Heart left ventricle (tissue), 13 donors: ENCODE data around the gene IQSEC1.

Experiments
- POLR2A ChIP-seq, 2 donors: fragments of 450-650 bp; IDR thresholded peaks; one replicate each; pipeline ENCODE4 v1.6.1; 2017; ENCODE audit warnings: antibody characterized with exemption in 2 of 2, mild to moderate bottlenecking in 2 of 2, moderate library complexity in 2 of 2
- TF ChIP-seq, protein P1 (sequence below), 12 donors: fragments of 200-600 bp; sonication (generic) in 4 of 12; IDR thresholded peaks; one replicate each; pipeline versions ENCODE4 v1.5.0 to v1.8.0; 2018 to 2022; ENCODE audit warnings: antibody characterized with exemption in 12 of 12, mild to moderate bottlenecking in 5 of 12
- donor health status: ischemic (EF 13 %, LVEDD 7.1; RV severe dilation, severe dysfunction).
- donor health status: DM: no; HTN: yes; CAD: no.
- donor health status: DM: no; HTN: no; CAD: no.
- donor health status: ischemic (EF 25% LVEDD 6.9; RV normal size, moderate dysfunction).
- donor health status: ischemic (EF 25% LVEDD 5.7; RV mildly dilated, moderate dysfunction).
- donor health status: ischemic (EF 35%, LVEDD 5.7; RV mildly dilated, moderate dysfunction).
- donor health status: nonischemic (EF 11% LVEDD 7.7; RV severe dilation, severe dysfunction).
- donor health status: DM: yes; HTN: yes; CAD: no.
- donor health status: PGD.
- donor health status: ischemic (EF 29% LVEDD 5.4; RV normal size, mild dysfunction).
- donor health status: nonischemic (EF 23%, LVEDD 6.1; RV moderate dilation, normal function).

DNA sequence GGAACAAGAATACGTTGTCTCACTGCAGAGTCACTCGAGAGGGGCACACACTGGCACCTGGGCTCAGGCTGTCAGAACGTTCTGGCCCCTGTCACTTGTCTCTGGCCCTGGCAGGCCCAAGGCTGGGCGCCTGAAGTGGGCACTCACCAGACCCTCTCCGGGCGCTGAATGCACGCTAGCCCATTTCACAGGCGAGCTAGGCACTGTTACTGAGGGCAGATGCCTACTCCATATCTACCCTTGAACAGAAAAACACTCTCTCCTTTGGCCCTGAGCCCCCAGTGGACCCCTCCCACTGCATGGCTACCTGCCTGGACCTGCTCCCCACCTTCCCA lies 42.3 kb upstream of the IQSEC1 start:
- TF ChIP-seq, protein P1, sequence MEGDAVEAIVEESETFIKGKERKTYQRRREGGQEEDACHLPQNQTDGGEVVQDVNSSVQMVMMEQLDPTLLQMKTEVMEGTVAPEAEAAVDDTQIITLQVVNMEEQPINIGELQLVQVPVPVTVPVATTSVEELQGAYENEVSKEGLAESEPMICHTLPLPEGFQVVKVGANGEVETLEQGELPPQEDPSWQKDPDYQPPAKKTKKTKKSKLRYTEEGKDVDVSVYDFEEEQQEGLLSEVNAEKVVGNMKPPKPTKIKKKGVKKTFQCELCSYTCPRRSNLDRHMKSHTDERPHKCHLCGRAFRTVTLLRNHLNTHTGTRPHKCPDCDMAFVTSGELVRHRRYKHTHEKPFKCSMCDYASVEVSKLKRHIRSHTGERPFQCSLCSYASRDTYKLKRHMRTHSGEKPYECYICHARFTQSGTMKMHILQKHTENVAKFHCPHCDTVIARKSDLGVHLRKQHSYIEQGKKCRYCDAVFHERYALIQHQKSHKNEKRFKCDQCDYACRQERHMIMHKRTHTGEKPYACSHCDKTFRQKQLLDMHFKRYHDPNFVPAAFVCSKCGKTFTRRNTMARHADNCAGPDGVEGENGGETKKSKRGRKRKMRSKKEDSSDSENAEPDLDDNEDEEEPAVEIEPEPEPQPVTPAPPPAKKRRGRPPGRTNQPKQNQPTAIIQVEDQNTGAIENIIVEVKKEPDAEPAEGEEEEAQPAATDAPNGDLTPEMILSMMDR (IDR thresholded peaks at IDR 0.05), result no peak
- no peak for TF ChIP-seq POLR2A (IDR thresholded peaks at IDR 0.05)
